ENCODE data around the gene ZNF439.
A peak's percentile ranks its signal among the peaks of the same experiment; 100 is the strongest.
"Not testable (repeated sequence)": the region's sequence is repeated elsewhere in the genome, so short reads cannot be mapped to it uniquely, and the experiment has no call there.

Gene ZNF439

DNA sequence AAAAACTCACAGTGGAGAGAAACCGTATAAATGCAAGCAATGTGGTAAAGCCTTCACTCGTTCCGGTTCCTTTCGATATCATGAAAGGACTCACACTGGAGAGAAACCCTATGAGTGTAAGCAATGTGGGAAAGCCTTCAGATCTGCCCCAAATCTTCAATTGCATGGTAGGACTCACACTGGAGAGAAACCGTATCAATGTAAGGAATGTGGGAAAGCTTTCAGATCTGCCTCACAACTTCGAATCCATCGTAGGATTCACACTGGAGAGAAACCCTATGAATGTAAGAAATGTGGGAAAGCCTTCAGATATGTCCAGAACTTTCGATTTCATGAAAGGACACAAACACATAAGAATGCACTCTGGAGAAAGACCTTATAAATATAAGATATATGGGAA is 19.7 kb downstream of the ZNF439 start:
- no peak for DNase-seq (ENCODE audit: low read depth)

DNA sequence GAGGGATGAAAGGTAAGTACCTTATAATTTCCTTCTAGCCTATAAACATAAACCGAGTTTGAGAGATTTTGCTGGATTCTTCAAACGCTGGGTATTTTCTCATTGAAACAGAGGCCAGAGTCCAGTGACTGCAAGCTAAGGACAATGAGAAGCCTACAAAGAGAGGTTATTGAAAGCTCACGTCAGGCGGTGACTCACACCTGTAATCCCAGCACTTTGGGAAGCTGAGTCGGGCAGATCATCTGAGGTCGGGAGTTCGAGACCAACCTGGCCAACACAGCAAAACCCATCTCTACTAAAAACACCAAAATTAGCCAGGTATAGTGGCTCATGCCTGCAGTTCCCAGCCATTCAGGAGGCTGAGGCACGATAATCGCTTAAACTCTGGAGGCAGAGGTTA is 24.1 kb downstream of the ZNF439 start:
- no peak for DNase-seq (ENCODE audit: low read depth)

DNA sequence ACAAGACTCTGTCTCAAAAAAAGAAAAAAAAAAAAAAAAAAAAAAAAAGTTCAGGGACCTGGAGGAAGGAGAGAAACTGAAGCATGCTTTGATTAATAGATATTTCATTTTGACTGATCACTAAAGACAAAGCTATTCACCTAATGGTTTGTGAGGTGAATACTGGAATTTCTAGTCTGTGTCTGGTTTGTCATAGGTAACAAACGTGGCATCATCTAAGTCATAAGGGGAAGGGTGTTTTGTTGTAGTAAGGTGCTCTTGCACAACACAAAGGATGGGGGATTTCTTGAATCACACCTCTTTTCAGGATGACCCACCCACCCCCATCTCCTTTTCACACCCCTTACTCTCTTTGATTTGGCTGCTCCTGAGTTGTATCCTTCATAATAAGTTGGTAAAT is 25.2 kb downstream of the ZNF439 start:
- DNase-seq (ENCODE audit: low read depth), result no peak

DNA sequence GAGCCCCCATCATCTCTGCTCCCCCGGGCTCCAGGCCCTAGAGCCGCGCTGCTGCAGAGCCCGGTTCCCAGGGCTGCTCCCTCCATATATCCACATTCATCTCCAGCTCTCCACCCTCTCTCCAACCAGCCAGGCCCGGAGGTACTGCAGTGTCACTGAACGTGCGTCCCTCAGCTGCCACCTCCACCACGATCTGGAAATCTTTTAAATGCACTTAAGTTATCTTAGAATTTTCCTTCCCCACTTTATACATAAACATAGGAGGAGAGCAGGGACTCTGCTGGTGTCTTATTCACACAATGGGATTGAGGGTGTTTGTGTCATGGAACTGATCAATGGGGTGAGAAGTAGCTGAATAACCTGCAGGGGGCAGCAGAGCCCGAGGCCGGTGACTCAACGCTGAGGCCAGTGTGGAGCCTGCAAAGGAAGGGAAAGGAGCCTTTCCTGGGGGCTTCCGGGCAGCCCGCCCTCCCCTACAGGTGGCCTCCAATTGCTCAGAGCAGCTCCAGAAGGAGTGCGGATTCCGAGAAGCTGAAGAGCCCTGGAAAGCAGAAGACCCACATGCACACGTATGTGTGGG is 31.3 kb downstream of the ZNF439 start:
- not testable (repeated sequence) for DNase-seq (ENCODE audit: low read depth)

DNA sequence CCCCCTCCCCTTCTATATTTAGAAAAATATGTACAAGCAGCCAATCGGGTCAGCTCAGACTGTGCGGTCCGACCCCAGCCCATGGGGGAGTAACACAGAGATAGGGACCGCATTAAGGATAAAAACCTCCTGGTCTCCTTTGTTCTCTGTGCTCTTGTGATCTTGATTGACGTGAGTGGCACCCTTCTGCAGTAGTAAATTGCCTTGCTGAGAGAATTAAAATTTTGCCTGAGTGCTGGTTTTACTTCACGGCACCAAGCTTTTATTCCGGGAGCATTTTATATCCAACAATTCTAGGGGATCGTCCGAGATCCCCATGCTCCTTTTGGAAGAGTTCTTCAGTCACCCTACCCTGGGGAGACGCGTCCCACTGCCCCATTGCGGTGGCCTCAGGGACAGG is 32.1 kb downstream of the ZNF439 start:
- DNase-seq (ENCODE audit: low read depth), result no peak

DNA sequence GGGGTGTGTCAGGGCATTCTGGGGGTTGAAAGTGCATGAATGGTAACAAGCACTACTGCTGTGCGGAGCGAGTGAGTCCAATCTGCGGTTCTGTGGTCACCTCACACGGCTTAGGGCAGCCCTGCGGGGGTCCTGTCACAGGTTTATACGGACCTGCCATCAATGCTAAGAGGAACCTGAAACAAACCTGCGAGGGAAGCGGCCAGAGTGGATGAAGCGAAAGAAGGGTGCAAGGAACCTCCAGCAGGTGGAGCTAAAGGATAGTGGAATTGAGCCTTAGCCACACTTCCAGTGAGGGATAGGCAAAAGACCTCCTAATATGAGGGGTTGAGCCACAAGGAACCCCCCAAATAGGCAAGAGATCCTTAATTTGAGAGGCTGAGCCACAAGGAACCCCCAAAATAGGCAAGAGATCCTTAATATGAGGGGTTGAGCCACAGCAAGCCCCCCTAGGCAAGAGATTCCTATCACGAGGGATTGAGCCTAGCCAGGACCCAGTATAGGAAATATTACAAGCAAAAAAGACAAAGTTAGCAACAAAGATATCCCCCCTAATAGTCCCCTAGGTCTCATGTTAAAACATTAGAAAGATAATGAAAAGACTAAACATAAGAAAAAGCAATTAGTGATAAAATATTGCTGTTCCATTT is 32.8 kb downstream of the ZNF439 start:
- peak; percentile 49 for DNase-seq (ENCODE audit: low read depth)

DNA sequence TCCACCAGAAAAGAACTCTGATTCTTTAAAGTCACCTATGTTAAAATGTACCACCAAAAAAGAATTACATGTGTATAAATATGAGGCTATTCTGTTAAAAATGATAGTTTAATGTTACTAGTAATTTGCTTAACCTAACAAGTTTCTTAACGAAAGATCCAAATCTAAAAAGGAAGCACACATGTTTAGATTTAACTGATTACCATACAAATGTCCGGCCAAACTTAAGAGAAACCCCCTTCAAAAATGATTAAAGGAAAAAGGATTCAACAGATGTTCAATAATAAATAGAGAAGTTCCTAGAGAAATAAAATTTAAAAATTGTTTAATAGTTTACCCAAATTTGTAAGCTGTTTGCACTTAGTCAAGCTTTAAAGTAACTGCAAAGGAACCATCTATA is 34.1 kb downstream of the ZNF439 start:
- no peak for DNase-seq (ENCODE audit: low read depth)

DNA sequence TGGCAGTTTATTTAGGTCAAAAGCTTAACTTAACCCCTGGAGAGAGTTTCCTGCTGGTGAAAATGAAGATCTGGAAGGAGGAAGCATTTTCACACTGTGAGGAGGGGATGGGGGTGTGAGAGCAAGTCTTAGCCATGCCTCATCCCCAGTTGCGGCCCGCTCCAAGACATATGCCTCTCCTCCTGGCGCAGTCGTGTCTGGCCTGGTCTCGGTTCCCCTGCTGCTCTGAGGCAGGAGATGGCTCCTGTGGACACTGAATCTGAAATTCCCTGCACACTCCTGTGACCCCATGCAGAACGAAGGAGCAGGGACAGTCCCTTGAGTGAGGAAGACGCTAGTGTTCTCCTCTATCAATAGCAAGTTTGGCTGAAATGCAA is 38.7 kb downstream of the ZNF439 start:
- DNase-seq (ENCODE audit: low read depth), result peak; percentile 14

DNA sequence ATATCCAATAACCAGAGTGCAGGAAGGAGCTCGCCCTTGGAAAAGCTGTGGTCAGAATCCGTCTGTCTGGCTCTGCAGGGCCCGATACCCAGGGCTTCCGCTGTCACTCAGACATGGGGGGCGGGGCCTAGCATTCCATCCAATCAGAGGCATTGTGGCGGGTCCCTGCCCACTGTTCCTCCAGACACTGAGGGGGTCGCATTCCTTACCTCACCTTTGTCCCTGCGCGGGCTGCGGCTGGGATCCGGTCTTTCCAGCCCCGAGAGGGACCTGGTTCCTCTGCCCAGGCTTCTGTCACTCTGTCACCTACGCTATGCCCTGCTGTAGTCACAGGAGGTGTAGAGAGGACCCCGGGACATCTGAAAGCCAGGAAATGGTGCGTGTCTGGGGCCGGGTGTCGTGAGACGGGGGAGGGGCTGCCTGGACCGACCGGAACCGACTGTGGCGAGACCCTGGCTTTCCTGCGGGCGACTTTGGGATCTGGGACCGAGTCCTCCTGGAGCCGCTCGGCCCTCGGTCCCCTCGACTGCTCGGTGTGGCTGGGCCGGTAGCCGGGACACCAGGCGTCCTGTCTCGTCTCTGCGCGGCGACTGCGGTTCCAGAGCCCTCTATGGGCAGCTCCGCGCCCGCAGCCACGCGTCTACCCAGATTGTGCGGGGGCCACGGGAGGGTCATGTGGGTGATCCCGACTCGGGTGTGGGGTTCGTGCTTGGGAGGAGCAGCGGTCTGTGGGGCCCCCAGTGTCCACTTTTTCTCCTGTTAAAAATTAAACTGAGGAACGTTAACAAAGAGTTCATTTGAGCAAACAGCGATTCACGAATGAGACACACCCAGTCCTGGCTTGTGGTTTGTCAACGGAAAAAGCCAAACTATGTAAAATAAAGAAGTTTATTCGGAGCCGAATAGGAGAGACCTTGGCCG is 39.3 kb downstream of the ZNF439 start, which contains the start of gene ZNF69:
Gene ZNF69 (plus strand): TSS at position 172 of the 921 bp plus-strand sequence. CDS start 142 bp downstream, at position 314.
- peak; percentile 70 for DNase-seq (ENCODE audit: low read depth)

DNA sequence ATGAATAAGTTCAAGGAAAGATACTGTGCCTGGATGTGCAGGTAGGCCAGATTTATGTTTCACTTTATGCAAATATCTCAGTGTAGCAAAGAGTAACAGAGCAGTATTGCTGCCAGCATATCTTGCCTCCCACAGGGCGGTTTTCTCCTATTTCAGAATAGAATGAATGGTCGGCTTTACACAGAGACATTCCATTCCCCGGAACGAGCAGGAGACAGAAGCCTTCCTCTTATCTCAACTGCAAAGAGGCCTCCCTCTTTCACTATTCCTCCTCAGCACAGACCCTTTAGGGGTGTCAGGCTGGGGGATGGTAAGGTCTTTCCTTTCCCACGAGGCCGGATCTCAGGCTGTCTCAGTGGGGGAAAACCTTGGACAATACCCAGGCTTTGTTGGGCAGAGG is 41.4 kb downstream of the ZNF439 start:
- DNase-seq (ENCODE audit: low read depth), result peak; percentile 7

DNA sequence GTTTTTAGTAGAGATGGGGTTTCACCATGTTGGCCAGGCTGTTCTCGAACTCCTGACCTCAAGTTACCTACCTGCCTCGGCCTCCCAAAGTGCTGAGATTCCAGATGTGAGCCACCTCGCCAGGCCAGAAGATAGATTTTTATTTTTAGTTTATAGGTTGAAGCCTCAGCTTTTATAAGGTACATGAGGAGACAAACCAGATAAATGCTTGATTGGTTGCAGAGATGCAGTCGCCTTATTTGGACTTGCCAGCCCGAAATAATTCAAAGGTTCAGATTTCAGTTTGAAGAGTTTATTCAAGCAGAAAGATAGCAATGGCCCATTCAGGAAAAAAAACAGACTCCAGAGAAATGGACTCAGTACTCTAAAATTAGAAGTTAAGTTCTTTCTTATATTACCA is 42.1 kb downstream of the ZNF439 start:
- no peak for DNase-seq (ENCODE audit: low read depth)

DNA sequence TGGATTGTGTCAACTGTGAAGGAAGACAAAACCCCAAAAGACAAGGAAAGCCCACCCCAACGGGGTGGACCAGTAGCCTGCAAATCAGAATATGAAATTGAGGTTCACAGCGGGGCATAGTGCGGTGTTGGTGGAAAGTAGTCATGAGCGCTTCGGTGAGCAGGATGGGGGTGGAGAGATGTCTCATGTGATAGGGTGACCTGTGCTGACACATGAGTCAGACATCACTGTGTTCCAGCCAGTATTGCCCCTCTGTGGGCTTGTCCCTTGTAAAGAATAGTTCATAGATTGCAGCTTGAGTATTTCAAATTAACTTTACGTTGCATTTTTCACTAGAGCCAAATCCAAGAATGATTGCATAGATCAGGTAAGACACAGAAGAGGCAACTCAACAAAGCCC is 46.3 kb downstream of the ZNF439 start:
- DNase-seq (ENCODE audit: low read depth), result no peak

DNA sequence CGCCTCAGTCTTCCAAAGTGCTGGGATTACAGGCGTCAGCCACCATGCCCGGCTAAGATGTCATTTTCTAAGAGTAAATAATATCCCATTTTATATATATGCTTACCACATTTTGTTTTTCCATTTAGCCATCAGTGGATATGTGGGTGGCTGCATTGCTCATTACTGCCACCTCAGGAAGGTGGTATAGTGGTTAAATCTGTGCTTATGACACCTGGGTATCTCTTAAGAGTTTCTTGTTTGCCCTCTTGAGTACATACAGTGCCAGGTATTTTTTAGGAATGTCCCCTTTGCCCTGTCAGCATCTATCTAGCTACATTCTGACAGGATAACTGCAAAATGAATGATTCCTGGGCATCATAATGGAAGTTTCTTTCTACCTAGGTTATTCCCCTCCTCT is 53.7 kb downstream of the ZNF439 start:
- no peak for DNase-seq (ENCODE audit: low read depth)

DNA sequence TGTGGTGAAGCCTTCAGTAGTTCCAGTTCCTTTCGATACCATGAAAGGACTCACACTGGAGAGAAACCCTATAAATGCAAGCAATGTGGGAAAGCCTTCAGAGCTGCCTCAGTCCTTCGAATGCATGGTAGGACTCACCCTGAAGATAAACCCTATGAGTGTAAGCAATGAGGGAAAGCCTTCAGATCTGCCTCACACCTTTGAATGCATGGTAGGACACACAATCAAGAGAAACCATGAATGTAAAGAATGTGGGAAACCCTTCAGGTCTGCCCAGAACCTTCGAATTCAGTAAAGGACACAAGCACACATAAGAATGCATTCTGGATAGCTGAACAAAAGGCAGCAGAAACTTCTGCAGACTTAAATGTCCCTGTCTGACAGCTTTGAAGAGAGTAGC is 57.4 kb downstream of the ZNF439 start:
- DNase-seq (ENCODE audit: low read depth), result no peak

DNA sequence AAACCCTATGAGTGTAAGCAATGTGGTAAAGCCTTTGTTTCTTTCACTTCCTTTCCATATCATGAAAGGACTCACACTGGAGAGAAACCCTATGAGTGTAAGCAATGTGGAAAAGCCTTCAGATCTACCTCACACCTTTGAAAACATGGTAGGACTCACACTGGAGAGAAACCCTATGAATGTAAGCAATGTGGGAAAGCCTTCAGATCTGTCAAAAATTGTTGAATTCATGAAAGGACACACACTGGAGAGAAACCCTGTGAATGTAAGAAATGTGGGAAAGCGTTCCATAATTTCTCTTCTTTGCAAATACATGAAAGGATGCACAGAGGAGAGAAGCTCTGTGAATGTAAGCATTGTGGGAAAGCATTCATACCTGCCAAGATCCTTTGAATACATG is 63.4 kb downstream of the ZNF439 start:
- DNase-seq (ENCODE audit: low read depth), result not testable (repeated sequence)

DNA sequence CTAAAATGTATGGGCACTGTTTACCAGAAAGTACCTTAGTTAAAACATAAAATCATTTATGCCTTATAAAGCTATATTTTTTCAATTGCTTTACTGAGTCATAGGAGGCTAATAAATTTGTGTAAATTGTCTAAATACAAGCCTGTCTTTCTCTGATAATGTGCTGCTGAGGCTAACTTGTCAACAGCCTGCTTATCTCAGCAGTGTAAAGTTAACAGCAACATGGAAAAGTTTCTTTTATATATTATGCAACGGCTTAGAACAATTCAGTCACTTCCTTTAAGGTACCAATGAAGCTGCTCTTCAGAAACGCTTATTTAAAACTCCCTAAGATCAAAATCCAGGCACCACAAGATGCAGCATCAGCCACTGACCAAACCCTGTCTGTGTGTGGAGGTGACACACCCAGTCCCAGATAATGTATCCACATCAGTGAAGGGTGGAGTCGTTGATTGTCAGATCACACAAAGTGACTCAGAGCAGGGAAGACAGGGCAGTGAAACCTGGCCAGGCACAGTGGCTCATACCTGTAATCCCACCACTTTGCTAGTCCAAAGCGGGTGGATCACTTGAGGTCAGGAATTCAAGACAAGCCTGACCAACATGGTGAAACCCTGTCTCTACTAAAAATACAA is 66.0 kb downstream of the ZNF439 start:
- not testable (repeated sequence) for DNase-seq (ENCODE audit: low read depth)
